ENCODE data around the gene CHST1.

- no peak for TF ChIP-seq POLR2AphosphoS5 (IDR thresholded peaks at IDR 0.05; ENCODE audit: low read depth, low read length)
- TF ChIP-seq, protein P1, sequence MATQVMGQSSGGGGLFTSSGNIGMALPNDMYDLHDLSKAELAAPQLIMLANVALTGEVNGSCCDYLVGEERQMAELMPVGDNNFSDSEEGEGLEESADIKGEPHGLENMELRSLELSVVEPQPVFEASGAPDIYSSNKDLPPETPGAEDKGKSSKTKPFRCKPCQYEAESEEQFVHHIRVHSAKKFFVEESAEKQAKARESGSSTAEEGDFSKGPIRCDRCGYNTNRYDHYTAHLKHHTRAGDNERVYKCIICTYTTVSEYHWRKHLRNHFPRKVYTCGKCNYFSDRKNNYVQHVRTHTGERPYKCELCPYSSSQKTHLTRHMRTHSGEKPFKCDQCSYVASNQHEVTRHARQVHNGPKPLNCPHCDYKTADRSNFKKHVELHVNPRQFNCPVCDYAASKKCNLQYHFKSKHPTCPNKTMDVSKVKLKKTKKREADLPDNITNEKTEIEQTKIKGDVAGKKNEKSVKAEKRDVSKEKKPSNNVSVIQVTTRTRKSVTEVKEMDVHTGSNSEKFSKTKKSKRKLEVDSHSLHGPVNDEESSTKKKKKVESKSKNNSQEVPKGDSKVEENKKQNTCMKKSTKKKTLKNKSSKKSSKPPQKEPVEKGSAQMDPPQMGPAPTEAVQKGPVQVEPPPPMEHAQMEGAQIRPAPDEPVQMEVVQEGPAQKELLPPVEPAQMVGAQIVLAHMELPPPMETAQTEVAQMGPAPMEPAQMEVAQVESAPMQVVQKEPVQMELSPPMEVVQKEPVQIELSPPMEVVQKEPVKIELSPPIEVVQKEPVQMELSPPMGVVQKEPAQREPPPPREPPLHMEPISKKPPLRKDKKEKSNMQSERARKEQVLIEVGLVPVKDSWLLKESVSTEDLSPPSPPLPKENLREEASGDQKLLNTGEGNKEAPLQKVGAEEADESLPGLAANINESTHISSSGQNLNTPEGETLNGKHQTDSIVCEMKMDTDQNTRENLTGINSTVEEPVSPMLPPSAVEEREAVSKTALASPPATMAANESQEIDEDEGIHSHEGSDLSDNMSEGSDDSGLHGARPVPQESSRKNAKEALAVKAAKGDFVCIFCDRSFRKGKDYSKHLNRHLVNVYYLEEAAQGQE (IDR thresholded peaks at IDR 0.05; ENCODE audit: insufficient read depth in 1 of 2, low read depth in 2 of 2, low read length in 2 of 2), result no peak
Observed at GRCh38 chr11:45692808-45693453, 27.5 kb upstream of the CHST1 start.

Measured in PFSK-1 (cell line).